Activated T-cell treated with anti-CD3 and anti-CD28 coated beads for 48 hours (primary cell): ENCODE data around the gene MZT2A.
A peak's percentile ranks its signal among the peaks of the same experiment; 100 is the strongest.
"Not testable (repeated sequence)": the region's sequence is repeated elsewhere in the genome, so short reads cannot be mapped to it uniquely, and the experiment has no call there.

Experiments
- DNase-seq: peaks from one replicate; pipeline ENCODE4 v3.0.0-alpha.2; 2020; ENCODE audit warnings: low read depth

Gene MZT2A

DNA sequence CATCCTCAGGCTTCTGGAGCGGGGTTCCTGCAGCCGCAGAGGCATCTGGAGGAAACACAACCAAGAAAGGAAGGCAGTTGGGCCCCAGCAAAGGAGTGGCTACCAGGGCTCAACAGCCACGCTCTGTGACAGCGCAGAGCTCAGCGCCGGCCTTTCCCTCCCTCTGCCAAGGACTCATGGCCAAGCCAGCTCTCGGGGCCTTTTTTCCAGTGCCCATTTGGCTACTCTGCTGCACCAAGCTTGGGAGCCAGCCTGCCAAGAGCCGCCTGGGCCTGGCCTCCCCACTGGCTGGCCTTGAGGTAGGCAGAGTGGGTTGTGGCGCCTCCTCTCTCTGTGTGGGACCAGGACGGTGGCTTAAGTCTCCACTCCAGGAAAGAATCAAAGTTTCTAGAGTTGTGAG, 28.3 kb upstream of the MZT2A start:
- no peak for DNase-seq

DNA sequence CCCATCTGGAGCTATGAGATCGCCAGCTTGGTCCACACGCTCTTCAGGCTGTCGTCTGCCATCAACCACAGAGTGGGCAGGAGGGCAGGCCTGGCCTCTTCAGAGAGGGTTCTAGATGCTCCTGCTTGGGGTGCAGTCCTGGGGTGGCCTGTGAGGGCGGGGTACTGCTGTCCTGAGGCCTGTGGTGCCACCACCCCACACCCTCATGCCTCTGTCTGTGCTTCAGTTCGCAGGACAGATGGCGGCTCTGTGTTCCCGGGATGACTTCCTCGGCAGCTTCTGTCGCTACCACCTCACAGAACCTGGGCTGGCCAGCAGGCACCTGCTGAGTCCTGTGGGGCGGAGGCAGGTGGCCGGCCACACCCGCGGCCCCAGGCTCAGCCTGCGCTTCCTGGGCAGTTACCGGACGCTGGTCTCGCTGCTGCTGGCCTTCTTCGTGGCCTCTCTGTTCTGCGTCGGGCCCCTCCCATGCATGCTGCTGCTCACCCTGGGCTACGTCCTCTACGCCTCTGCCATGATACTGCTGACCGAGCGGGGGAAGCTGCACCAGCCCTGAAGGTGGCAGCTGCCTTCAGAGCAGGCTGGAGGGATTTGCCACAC, 27.8 kb upstream of the MZT2A start:
- DNase-seq: not testable (repeated sequence)

DNA sequence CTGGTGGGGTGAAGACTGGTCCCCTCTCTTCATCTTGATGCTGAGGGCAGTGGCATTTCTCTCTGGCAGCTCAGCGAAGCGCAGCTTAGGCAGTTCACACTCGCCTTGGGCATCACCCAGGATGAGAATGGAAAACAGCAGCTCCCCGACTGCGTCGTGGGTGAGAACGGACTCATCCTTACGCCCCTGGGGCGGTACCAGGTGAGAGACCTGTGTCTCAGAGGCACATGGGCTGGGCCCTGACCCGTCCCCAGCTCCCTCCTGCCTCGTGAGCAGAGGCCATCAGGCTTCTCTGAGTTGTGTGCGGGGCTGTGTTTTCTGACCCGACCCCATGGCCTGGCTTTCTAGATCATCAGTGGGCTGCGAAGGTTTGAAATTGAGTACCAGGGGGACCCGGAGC, 27.3 kb upstream of the MZT2A start:
- DNase-seq: no peak

DNA sequence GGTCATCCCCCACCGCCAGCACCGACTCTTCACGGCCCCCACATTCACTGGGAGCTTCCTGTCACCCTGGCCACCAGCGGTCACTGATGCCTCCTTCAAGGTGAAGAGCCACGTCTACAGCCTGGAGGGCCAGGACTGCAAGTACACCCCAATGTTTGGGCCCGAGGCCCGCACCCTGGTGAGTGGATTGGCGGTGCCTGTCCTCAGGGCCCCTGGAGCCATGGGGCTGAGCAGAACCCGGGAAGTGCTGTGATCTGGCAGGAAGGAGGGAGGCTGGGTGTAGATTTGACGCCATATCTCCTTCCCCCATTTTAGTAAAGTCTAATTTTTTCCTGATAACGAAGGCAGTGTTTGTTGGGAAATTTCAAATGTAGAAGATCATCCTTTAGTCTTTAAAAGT, 26.3 kb upstream of the MZT2A start:
- DNase-seq: not testable (repeated sequence)

DNA sequence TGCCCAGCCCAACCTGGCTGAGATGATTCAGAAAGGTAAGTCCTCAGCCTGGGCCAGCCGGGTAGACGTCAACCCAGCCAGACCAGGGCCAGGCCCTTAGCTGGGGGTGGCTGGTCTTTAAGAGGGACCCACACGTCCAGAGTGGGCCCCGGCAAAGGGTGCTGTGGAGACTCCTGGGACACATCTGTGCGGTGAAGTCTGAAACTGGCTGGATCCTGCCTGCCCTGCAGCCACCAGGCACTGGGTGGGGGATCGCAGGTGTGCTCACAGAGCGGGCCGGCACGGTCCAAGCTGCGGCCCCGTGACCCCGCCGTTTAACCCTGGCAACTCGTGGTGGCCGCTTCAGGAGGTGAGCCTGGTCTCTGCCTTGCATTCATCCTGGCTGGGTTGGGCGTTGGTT, 25.7 kb upstream of the MZT2A start:
- not testable (repeated sequence) for DNase-seq

DNA sequence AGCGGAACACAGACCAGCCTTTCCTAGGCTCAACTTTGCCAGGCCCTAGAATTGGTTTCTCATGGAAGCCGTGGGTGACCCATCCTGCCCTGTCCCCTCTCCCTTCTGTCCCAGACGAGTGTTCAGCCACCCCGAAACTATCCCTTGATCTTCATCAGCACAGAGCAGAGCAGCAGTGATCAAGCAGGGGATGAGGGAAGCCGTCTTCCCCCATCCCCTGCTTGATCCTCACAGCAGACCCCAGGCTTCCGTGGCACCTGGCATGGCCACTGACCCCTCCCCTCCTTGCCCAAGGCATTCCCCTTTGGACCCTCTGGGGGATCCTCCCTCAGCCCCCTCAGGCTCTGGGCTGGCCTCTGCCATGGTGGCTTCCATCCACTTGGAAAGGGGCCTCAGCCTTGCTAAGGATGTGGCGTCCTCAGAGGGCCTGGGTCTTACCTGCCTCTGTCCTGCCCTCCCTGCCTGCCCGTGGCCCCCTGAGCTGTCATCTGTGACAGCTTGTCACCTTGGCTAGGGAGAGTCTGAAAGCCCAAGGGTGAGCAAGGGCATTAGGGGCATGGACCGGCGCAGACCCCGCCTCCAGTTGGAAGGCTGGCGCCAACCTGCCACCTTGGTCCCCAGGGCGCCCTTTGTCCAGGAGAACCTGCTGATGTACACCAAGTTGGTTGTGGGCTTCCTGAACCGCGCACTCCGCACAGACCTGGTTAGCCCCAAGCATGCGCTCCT, 25.1 kb upstream of the MZT2A start:
- no peak for DNase-seq

DNA sequence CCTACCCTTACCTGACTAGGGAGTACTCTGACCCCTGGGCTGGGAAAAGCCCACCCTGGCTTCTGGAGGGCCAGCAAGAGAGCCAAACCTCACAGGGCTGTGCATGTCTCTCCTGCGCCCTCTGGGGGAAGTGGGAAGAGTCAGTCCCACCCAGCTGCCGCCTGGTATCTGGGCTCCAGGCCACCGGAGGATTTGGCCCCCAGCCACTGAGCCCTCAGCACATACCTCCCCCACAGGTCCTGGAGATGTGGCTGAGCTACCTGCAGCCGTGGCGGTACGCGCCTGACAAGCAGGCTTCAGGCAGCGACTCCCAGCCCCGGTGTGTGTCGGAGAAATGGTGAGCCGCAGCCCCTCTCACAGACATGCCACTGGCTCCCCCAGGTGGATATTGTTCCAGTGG, 24.4 kb upstream of the MZT2A start:
- DNase-seq: not testable (repeated sequence)

DNA sequence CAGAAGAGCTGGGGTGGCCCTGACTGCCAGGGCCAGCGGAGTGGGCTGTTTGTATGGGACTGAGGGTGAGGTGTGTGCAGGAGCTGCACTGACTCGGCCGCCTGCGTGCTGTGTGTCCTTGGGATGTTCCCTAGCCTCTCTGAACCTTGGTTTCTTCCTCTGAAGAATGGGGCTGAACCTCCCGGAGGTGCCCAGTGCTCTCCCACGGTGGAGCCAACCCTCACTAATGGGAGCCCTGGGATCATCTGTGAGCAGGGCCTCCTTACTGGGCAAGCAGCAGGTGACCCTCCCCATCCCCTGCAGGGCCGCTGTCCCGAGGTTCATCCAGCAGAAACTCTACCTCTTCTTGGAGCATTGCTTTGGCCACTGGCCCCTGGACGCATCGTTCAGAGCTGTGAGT, 23.8 kb upstream of the MZT2A start:
- DNase-seq: no peak

DNA sequence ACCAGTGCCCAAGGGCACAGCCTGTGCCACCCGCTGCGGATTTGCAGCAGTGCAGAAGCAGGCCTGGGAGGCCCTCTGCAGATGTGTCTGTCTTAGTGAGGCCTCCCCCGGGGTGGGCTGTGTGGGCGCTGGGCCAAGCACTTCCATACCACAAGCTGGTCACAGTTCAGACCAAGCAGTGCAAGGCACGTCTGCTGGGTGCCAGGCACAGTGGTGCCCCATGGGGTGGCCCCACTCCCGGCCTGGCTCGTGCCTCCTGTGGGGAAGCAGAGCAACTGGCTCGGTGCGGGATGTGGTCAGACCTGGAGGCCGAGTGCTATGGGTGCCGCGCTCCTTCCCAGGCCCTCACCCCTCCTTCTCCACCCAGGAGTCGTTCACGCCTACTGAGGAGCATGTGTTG, 23.0 kb upstream of the MZT2A start:
- not testable (repeated sequence) for DNase-seq

DNA sequence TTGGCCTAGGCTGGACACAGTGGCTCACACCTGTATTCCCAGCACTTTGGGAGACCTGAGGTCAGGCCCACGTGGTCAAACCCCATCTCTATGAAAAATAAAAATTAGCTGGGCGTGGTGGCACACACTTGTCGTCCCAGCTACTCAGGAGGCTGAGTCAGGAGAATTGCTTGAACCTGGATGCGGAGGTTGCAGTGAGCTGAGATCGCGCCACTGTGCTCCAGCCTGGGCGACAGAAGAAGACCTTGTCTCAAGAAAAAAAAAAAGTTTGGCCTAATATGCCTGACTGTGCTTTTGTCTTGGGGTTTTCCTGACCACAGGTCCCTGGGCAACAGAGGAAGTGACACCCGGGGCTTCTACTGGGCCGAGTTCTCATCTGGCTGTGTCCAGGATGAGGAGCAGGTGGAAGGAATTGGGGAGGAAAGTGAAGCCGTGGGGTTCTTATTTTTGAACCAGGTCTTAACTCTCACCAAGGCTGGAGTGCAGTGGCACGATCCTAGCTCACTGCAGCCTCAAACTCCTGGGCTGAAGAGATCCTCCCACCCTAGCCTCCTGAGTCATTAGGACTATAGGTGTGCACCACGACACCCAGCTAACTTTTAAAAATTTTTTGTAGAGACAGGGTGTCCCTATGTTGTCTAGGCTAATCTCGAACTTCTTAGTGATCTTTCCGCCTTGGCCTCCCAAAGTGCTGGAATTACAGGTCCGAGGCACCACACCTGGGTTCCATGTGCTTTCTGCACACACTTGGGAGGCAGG, 22.4 kb upstream of the MZT2A start:
- not testable (repeated sequence) for DNase-seq

DNA sequence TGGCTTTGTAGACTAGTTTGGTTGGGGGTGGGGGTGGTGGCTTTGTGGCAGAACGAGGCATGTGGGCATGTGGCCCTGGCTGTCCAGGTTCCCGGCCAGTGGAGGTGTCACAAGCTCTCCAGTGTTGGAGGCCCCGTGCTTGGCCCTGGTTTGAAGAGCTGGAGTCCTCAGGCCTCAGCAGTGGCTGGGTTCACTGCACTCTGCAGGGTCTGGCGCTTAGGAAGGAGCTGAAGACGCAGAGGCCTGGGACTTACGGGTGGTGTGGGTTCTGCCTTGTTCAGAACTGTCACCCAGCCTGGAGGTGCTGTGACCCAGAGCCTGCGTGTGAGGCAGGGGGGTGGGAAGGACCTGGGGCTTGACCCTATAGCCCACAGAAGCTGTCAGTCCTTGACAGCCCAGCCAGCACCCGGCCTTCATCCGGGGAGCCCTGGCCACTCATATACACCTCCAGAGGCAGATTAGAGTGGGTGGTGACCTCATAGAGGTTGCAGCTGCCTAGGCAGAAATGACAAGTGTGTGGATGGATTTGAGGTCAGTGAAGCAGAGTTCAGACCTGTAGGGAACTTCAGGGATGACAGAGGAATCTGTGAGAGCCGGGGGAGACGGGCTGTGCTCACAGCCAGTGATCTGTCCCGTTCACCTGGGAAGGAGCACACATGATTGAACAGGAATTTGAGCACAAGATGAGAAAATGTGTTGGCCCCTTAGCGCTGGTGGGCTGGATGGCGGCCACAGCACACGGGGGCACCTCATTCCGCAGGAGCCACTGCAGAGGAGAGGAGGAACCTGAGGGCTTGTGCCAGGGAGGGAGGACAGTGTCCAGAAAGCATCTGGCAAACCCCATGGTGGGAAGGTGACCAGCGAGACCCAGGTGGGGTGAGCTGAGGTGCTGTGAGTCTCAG, 20.0 kb upstream of the MZT2A start:
- DNase-seq: not testable (repeated sequence)

DNA sequence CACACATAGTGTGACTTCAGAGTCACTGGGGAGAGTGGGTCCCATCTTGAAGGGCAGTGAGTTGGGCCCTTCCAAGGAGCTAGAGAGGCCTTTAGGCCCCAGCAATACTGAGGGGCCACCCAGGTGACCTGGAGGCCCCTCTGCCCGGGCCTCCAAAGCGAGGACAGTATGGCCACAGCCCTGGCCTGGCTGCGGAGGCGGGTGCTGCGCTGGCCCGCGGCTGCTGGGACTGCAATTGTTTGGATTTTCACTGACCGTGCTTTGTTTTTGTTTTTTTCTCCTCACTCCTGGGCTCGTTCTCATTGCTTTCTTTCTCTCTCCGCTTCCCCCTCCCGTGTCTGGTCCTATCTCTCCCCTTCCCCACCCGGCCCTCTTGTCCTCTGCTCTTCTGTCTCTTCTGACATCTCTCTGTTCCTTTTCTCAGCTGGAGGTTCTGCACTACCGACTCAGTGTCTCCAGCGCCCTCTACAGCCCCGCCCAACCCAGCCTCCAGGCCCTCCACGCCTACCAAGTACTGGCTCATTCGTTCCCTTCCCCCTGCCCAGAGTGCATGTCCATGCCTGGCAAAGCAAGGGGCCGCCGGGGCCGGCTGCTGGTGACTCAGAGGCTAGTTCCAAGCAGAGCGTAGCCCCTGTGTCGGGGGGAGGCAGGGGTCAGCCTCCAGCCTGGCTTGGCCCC, 19.2 kb upstream of the MZT2A start:
- DNase-seq: not testable (repeated sequence)

DNA sequence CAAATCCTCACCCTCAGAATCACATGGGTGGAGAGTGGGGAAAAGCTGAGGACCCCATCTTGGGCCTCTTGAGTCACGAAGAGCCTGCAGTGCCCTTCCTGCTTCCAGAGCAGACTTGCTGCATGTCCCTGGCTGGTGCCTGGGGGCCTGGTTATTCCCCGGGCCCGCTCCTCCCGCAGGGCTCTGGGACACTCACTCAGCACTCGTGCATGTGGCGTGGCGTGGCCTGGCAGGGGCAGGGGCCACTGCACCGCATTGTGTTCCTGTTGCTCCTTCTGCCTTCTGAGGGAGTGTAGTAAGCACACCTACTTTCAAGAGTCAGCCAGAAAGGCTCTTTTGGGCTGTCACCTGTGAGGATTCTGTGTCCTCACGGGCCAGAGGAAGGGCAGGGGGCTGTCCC, 17.4 kb upstream of the MZT2A start:
- DNase-seq: no peak

DNA sequence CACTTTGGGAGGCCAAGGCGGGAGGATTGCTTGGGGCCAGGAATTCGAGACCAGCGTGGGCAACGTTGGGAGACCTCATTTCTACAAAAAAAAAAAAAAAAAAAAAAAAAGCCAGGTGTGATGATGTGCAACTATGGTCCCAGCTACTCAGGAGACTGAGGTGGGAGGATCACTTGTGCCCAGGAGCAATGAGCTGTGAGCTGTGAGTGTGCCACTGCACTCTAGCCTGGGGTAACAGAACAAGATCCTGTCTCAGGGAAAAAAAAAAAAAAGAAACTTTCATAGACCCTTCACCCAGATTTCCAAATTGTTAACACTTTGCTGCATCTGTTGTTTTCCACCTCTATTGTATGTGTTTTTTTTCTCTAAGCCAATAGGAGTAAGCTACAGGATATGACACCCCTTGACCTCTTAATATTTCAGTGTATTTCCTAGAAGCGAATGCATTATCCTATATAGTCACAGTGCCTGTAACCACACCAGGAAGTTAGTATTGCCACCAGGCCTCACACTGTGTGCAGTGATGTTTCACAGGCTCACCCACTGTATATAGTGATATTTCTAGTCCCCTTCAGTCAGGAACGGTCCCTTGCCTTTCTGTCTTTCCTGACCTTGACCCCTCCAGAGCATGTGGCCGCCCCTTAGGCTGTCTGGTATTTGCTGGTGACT, 12.0 kb upstream of the MZT2A start:
- DNase-seq: not testable (repeated sequence)

DNA sequence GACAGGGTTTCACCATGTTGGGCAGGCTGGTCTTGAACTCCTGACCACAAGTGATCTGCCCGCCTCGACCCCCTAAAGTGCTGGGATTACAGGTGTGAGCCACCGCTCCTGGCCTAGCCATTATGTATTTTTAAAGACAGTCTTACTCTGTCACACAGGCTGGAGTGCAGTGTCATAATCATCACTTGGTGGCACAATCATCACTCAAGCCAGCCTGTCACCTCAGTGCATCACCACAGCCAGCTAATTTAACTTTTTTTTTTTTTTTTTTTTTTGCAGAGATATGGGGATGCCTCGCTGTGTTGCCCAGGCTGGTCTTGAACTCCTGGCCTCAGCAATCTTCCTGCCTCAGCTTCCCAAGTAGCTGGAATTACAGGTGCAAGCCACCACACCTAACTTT, 11.4 kb upstream of the MZT2A start:
- DNase-seq: not testable (repeated sequence)

DNA sequence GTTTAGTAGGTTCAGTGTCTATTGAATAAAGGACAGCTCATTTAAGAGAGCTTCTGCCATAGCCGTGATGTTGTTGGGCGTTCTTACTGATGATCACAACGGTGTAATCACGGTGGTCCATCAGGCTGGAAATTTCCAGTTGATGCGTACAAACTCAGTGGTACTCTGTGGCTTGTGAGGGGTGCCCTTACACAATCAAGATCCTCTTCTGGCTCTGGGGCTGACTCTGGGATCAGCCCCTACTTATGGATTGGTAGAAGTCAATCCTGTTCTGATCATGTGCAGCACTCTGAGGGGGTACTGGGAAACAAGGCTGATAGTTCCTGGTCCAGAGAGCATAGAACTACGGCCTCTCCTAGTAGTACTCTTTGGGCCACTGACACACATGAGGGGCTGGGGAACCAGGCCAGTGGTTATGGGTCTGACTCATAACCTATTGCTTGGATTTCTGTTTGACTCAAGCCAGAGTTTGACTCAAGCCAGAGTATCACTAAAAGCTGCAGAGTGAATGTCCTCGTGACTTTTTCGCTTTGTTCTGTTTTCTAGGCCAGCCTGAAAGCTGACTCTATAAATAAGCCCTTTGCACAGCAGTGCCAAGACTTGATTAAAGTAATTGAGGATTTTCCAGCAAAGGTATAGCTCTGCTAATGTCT, 6.2 kb upstream of the MZT2A start:
- DNase-seq: peak; percentile 25

DNA sequence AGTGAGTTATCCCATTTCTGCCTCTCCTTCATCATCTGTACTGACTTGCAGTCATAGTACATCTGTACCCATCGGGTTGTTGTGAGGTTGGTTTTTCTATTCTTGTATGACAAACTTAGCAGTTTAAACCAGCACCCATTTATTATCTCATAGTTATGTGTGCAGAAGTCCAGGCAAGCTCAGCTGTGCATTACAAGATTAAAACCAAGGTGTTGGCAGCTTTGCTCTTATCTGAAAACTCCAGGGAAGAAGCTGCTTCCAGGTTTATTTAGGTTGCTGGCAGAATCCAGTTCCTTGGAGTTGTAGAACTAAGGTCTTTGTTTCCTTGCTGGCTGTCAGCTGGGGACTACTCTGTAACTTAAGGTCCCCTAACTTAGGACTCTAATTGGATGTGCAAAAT, 3.3 kb upstream of the MZT2A start:
- DNase-seq: not testable (repeated sequence)

DNA sequence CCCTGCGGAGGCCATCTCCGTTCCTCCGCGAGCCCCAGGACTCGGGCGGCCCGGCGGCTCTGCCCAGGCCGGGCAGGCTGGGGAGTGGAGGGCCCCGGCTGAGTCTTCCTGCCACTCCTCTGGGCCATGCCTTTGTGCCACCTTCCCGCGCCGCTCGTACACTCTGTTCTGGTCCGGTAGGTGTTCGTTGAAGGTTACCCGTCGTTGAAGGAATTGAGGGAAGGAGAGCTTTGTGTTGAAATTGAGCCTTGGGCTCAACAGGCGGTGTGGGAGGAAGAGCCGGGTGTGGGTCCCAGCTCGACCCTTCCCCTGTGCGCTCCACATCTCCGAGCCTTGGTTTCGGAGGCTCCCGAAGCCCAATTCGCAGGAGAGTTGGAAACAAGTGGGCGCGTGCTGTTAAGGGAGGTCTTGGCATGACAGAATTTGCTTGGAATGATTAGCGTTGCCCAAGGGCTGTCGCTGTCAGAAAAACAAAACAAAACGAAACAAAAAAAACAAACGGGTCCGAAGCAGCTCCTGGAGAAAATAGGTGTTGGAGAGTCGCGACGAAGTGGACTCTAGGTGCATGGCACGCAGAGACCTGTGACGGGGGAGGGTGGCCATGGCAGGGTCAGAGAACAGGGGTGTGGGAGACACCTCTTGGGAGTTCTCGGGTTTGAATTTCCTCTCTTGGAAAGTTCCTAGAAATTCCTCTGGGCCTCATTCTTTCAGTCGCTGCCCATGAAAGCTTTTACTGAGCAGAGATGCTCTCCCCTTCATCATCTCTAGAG, 1.2 kb upstream of the MZT2A start:
- DNase-seq: no peak

DNA sequence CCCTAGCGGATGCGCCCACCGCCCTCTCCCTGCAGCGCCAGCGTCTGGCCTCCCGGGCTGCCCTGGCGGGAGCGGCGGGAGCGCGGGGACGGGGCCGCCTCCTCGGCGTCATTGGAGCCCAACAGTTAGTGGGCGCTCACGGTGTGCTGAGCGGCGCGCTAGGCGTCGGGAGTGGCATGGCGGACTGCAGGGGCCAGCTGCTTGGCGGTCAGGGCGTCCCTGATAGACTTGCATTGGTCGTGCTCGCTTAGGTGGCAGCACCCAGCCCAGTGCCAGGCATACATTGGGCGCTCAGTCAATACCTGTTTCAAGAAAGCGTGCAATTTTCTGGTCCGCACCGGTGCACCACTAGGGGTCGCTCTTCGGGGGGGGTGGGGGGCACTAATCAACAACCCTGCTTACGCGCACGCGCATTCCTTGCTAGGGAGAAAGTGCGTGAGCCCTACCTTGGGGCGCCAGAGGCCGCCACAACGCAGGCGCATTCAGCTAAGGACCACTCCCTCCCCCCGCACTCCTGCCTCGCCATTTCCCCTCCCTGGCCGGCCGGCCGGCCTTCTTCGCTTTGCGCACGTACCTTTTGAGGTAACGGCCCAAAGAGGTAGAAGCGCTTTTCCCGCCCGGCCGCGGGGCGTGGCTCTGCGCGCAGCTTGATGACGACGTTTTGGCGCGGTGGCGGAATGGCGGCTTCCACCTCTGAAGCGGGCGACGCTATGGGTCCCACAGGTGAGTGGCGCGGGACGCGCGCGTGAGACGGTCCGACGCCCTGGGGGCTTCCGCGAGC, 411 bp upstream of the MZT2A start:
- peak; percentile 93 for DNase-seq
